ENCODE results near the gene TBRG1.
"Not testable (repeated sequence)": the region's sequence is repeated elsewhere in the genome, so short reads cannot be mapped to it uniquely, and the experiment has no call there.

TBRG1 gene

GRCh38 chr11:124622531-124623451 lies at the start of gene TBRG1:
Gene TBRG1 (plus strand): TSS chr11:124622864. CDS start chr11:124623084, 220 bp downstream.
- peak; percentile 62 to 69 for DNase-seq (ENCODE audit: low read depth in 2 of 2)

- no peak for DNase-seq (ENCODE audit: low read depth in 2 of 2)
Measured at GRCh38 chr11:124577716-124578427, 44.8 kb upstream of the TBRG1 start.

GRCh38 chr11:124578761-124579160 lies 43.9 kb upstream of the TBRG1 start:
- no peak for DNase-seq (ENCODE audit: low read depth in 2 of 2)

GRCh38 chr11:124581817-124582216 lies 40.8 kb upstream of the TBRG1 start:
- DNase-seq (ENCODE audit: low read depth in 2 of 2), result no peak

- DNase-seq (ENCODE audit: low read depth in 2 of 2), result no peak
Measured at GRCh38 chr11:124582565-124582964, 40.1 kb upstream of the TBRG1 start.

- DNase-seq (ENCODE audit: low read depth in 2 of 2), result no peak
Measured at GRCh38 chr11:124583781-124584180, 38.9 kb upstream of the TBRG1 start.

- DNase-seq (ENCODE audit: low read depth in 2 of 2), result no peak
Measured at GRCh38 chr11:124584681-124585372, 37.8 kb upstream of the TBRG1 start.

GRCh38 chr11:124586238-124586860 lies 36.3 kb upstream of the TBRG1 start:
- peak; percentile 1 to 10 for DNase-seq (ENCODE audit: low read depth in 2 of 2)

- no peak for DNase-seq (ENCODE audit: low read depth in 2 of 2)
Measured at GRCh38 chr11:124591430-124591829, 31.2 kb upstream of the TBRG1 start.

GRCh38 chr11:124592627-124593026 lies 30.0 kb upstream of the TBRG1 start:
- DNase-seq (ENCODE audit: low read depth in 2 of 2), result no peak

GRCh38 chr11:124595302-124595701 lies 27.4 kb upstream of the TBRG1 start:
- DNase-seq (ENCODE audit: low read depth in 2 of 2), result no peak

GRCh38 chr11:124597626-124598025 lies 25.0 kb upstream of the TBRG1 start:
- no peak for DNase-seq (ENCODE audit: low read depth in 2 of 2)

GRCh38 chr11:124600621-124601320 lies 21.9 kb upstream of the TBRG1 start:
- DNase-seq (ENCODE audit: low read depth in 2 of 2), result no peak

GRCh38 chr11:124602193-124602592 lies 20.5 kb upstream of the TBRG1 start:
- no peak for DNase-seq (ENCODE audit: low read depth in 2 of 2)

GRCh38 chr11:124602723-124603122 lies 19.9 kb upstream of the TBRG1 start:
- DNase-seq (ENCODE audit: low read depth in 2 of 2), result not testable (repeated sequence)

- no peak for DNase-seq (ENCODE audit: low read depth in 2 of 2)
Measured at GRCh38 chr11:124605719-124606118, 16.9 kb upstream of the TBRG1 start.

GRCh38 chr11:124608147-124608546 lies 14.5 kb upstream of the TBRG1 start:
- no peak for DNase-seq (ENCODE audit: low read depth in 2 of 2)

GRCh38 chr11:124610295-124610694 lies 12.4 kb upstream of the TBRG1 start:
- DNase-seq (ENCODE audit: low read depth in 2 of 2), result no peak

GRCh38 chr11:124611064-124611463 lies 11.6 kb upstream of the TBRG1 start, which contains the start of gene PANX3:
Gene PANX3 (plus strand): TSS chr11:124611428. CDS start chr11:124611557, 129 bp downstream.
- no peak for DNase-seq (ENCODE audit: low read depth in 2 of 2)

- no peak for DNase-seq (ENCODE audit: low read depth in 2 of 2)
Measured at GRCh38 chr11:124612045-124612444, 10.6 kb upstream of the TBRG1 start.

Data from stimulated activated CD8-positive, alpha-beta memory T cell treated with anti-CD3 and anti-CD28 coated beads, Interleukin-7, amount 100 ng/mL, for 1 hour (primary cell).